Left lung (tissue), 10 donors: Measurements from ENCODE around the gene SPINT1. TPM values are rescaled to one million over a fixed set of nuclear protein-coding genes. Genes with fewer than 3 reads are reported as not detected.
A peak's percentile ranks its signal among the peaks of the same experiment; 100 is the strongest.

Experiments
- ATAC-seq: fragments of 200-7000 bp; cut with Tn5 transposase; one replicate; pipeline ENCODE4 v1.9.1; 2020; ENCODE audit warnings: moderate library complexity
- DNase-seq, 4 donors: peaks; one replicate each; pipeline ENCODE4 v3.0.0-alpha.2; 2013 to 2020
- H3K27ac ChIP-seq, 2 donors: fragments of 200-600 bp; sonication (generic) in 1 of 2; one replicate each; pipeline versions ENCODE4 v1.5.0 to v1.8.0; 2020 to 2021
- H3K27me3 ChIP-seq, 2 donors: fragments of 200-600 bp; sonication (generic) in 1 of 2; one replicate each; pipeline versions ENCODE4 v1.5.0 to v1.8.0; 2020 to 2021
- H3K36me3 ChIP-seq, 2 donors: fragments of 200-600 bp; sonication (generic) in 1 of 2; one replicate each; pipeline versions ENCODE4 v1.5.0 to v1.8.0; 2020 to 2021
- H3K4me1 ChIP-seq, 2 donors: fragments of 200-600 bp; one replicate each; pipeline ENCODE4 v1.8.0; 2021
- H3K4me3 ChIP-seq, 2 donors: fragments of 200-600 bp; sonication (generic) in 1 of 2; one replicate each; pipeline versions ENCODE4 v1.5.0 to v1.8.0; 2020 to 2021; ENCODE audit warnings: mild to moderate bottlenecking in 1 of 2
- H3K9me3 ChIP-seq, 2 donors: fragments of 200-600 bp; sonication (generic) in 1 of 2; one replicate each; pipeline versions ENCODE4 v1.5.0 to v1.8.0; 2020 to 2021
- CTCF ChIP-seq, 2 donors: fragments of 200-600 bp; sonication (generic) in 1 of 2; IDR thresholded peaks; one replicate each; pipeline versions ENCODE4 v1.5.0 to v1.8.0; 2021; ENCODE audit warnings: antibody characterized with exemption in 2 of 2
- intact Hi-C, 2 donors: fragments of 100-400 bp; cut with DNase I; formaldehyde crosslinking; loops; one replicate each; pipeline versions ENCODE4 v1.11.2 to v1.14.2; 2022
- polyA plus RNA-seq, 6 donors: library from polyadenylated mRNA; unstranded; fragments of 120-200 nt; gene quantifications; one replicate each; pipeline ENCODE4 v1.2.1, GENCODE V29; 2013; ENCODE audit not compliant: insufficient read length in 6 of 6
- total RNA-seq, 2 donors: library from RNA; stranded (reverse); fragmentation: NEBNext Ultra II Directional; extraction: Animal tissue kit (Norgen Biotek cat#: 25700); gene quantifications; one replicate each; pipeline ENCODE4 v1.2.1, GENCODE V29; 2021
- donor health status: DM: no; HTN: yes; CAD: no.
- donor health status: DM: no; HTN: no; CAD: no.

SPINT1 gene
- total and polyA plus RNA-seq, 8 donors = 51.8 to 160 (median 67.5) TPM

GRCh38 chr15:40899536-40900207, 55.8 kb downstream of the SPINT1 start:
- DNase-seq = no peak
- intact Hi-C loops = loop anchor here in 1 of 2 donors (5.0 kb wide), 1 partner anchor 283 kb away; no protein-coding TSS in a partner anchor
- no peak for ATAC-seq
- no peak for TF ChIP-seq CTCF (IDR thresholded peaks at IDR 0.05)
- Histone ChIP-seq H3K27ac (no peak overlapping the region), H3K27me3 (no peaks in the 10 kb centered on the region), H3K36me3 (peaks cover 0 to 79% of the 10 kb centered on the region in 2 donors), H3K9me3 (no peaks in the 10 kb centered on the region), H3K4me3 (no peak overlapping the region), H3K4me1 (peaks cover 18 to 67% of the 10 kb centered on the region in 2 donors)

GRCh38 chr15:40900256-40901052, 56.6 kb downstream of the SPINT1 start:
- peaks cover 0 to 79% of the 10 kb centered on the region in 2 donors for H3K36me3 ChIP-seq
- no peak for TF ChIP-seq CTCF (IDR thresholded peaks at IDR 0.05)
- intact Hi-C loops = loop anchor here in 1 of 2 donors (5.0 kb wide), 1 partner anchor 282 kb away; no protein-coding TSS in a partner anchor
- no peaks in the 10 kb centered on the region for H3K27me3 ChIP-seq
- ATAC-seq (no peak), DNase-seq (no peak)
- peaks cover 15 to 70% of the 10 kb centered on the region in 2 donors for H3K4me1 ChIP-seq
- no peak overlapping the region for H3K27ac ChIP-seq
- H3K4me3 ChIP-seq = no peak overlapping the region
- H3K9me3 ChIP-seq = no peaks in the 10 kb centered on the region

GRCh38 chr15:40901053-40901443, 57.2 kb downstream of the SPINT1 start:
- intact Hi-C loops = loop anchor here in 1 of 2 donors (5.0 kb wide), 1 partner anchor 281 kb away; no protein-coding TSS in a partner anchor
- no peak overlapping the region for H3K4me3 ChIP-seq
- no peaks in the 10 kb centered on the region for H3K27me3 ChIP-seq
- TF ChIP-seq CTCF (IDR thresholded peaks at IDR 0.05) = no peak
- ATAC-seq (no peak), DNase-seq (no peak)
- no peak overlapping the region for H3K27ac ChIP-seq
- H3K36me3 ChIP-seq = peaks cover 0 to 77% of the 10 kb centered on the region in 2 donors
- H3K9me3 ChIP-seq = no peaks in the 10 kb centered on the region
- peaks cover 19 to 70% of the 10 kb centered on the region in 2 donors for H3K4me1 ChIP-seq

- H3K36me3 ChIP-seq = peaks cover 0 to 58% of the 10 kb centered on the region in 2 donors
- no peaks in the 10 kb centered on the region for H3K9me3 ChIP-seq
- intact Hi-C loops = loop anchor here in 1 of 2 donors (5.0 kb wide), 1 partner anchor 279 kb away; no protein-coding TSS in a partner anchor
- no peaks in the 10 kb centered on the region for H3K27me3 ChIP-seq
- TF ChIP-seq CTCF (IDR thresholded peaks at IDR 0.05) = no peak
- ATAC-seq (no peak), DNase-seq (peak in 2 of 4 donors; percentile 83 to 90)
- peaks cover 33 to 77% of the 10 kb centered on the region in 2 donors for H3K4me1 ChIP-seq
- H3K4me3 ChIP-seq = peak overlapping the region in 1 of 2 donors; percentile 4
- H3K27ac ChIP-seq = peak overlapping the region in 1 of 2 donors; percentile 84
Observed at GRCh38 chr15:40902605-40903561, 59.0 kb downstream of the SPINT1 start.
